ENCODE data around the gene BMP7.

DNA sequence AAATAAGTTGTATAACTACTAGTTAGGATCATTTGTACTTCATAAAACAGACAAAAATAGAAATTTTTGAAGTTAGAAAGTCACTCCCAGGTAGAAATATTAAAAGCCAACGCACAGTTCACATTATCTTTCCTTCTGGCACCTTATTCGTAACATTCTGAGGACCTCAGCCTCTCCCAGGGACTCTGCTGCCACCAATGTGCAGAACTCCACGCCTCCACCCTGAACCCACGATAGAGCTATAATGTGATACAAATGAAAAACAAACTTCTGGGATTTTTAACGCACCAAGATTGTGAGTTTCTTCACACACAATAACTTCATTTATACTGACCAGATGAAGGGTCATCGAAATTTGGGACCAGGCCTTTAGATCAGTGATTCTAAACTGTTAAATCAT is 9.5 kb downstream of the BMP7 start:
- TF ChIP-seq EZH2 (IDR thresholded peaks at IDR 0.05; ENCODE audit: borderline replicate concordance, low read depth, low read length, severe bottlenecking) (no peak), POLR2A (IDR thresholded peaks at IDR 0.05; ENCODE audit: low read depth, low read length) (no peak)

Measured in endothelial cell of umbilical vein (primary cell).